ENCODE results near the gene NET1.
A peak's percentile ranks its signal among the peaks of the same experiment; 100 is the strongest.
"Not testable (repeated sequence)": the region's sequence is repeated elsewhere in the genome, so short reads cannot be mapped to it uniquely, and the experiment has no call there.

Gene NET1

DNA sequence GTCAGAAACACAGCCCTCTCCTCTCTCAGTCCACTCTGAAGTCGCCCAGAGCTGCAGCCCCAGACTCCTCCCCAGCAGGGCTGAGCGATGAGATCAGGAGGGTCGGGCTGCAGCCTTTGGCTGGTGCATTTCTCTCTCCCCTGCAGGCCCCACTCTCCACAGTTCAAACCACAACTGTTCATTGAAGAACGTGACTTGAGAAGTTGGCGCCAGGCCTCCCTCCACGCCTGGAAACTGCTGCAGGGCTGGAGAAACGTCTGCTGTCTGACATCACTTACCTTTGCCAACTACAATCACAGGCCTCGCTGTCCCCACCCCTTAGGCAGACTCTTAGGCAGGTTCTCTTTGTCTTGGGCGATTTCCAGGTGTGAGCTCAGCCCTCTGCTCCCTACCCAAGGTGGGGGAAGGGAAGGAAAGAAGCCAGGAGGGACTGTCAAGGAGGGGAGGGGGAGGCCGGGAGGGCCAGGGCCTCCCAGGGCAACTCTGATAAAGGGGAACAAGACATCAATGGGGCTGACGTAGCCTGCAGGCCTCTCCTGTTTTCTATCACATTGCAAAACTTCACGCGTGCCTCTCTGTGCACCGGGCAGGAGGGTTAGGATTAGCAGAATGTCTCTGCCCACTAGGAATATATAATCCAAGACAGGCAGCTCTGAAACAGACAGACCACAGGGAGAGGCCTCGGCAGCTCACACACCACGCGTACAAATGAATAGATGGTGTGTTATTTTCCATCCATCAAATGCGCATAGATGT is 54.3 kb downstream of the NET1 start:
- DNase-seq = no peak

DNA sequence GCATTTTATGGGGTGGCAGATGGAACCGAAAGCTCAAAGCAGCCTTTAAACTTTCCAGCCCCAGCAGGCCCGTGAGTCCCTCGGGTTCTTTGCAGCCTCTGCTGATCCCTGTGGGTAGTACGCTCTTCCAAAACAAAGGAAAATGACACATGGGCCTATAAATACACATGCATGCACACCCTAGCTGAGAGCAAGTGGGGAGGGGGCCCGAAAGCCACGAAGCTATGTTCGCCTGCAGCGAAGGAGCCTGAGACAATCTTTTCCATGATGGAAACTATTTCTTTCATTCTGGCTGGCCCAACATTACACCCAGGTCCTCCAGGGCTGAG is 54.8 kb downstream of the NET1 start:
- DNase-seq = no peak

DNA sequence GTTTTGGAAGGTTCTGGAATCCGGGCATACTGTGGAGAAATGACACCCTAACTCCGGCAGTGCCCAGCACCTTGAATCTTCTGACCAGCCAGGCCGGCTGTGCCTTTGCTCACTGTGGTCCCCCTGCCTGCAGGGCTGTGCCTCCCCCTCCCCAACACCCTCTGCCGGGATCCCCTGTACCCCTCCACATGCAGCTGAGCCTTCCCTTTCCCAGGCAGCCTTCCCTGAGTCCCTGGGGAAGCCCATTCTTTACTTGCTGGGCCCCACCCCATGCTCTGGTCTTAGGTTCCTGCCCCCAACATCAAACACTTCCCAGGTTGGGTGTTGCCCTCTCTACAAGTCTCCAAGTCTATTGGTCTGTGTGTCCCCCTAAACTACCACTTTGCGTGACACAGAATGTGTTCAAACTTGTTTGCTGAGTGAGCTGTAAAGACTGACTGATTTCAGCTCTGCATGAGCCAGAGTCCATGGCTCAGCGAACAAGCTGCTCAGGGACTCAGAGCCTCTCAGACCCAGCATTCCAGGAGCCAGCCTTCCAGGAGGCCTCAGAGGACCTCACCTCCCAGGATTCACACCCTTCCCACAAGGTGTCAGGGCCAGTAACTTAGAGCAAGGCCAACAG is 55.4 kb downstream of the NET1 start:
- no peak for DNase-seq

DNA sequence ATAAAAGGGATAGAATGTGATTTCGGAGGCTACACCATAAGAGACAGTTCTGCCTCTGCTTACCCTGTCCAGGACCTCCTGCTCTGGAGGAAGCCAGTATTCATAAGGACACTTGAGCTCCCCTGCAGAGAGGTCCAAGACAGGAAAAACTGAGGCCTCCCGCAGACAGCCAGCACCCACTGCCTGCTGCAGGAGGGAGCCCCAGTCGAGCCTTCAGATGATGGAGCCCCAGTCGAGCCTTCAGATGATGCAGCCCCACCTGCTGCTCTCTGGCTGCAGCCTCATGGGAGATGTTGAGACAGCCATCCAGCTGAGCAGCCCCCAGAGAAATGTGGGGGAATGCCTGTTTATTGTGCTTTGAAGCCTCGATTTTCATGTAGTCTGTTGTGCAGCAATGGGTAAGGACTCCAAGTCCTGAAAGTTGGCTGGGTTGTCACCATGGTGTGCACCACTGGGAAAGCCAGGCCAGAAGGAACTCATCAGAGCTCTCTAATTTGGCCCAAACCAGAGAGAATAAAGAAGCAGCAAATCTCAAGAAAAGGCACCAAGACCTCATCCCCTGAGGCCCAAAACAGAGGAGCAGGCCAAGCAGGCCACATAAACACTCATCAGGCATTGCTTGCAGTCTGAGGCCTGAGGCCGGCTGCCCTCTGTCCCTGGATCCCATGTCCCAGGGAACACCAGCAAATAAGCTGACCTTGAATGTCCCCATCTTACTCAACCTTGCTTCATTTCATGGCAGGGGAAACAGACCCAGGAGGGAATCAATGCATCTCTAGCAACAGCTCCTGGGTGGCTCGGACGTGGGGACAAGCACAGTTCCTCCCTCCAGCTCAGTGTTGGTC is 56.1 kb downstream of the NET1 start:
- no peak for DNase-seq

DNA sequence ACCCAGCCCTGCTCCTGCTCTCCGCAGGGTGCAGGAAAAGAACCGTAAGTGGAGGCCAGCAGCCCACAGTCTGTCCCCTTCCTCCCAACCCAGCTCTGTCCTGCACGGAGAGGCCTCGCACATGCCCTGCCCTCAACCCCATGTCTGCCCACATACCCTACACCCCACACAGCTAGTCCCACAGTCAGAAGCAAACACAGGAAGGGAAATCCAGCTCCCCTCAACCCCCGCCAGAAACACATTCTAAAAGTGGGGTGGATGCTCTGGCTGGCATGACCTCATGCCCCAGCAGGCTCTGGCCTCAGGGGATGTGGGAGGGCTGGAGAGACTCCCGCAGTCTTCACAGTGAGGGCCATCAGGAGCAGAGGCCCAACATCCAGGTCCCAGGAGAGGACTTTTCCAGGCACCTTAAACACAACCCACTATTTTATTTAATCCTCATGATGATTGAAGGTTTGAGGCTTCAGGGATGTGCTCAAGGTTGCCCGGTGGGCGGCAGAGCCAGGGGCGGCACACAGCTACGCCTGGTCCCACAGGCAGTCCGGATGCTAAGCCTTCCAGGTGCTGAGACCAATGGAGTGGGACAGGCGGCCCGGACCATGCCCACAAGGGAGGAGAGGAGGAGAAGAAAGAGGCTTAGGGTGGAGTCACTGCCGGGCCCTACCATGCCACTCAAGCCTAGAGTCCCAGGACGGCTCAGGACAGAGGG is 57.1 kb downstream of the NET1 start:
- no peak for DNase-seq

DNA sequence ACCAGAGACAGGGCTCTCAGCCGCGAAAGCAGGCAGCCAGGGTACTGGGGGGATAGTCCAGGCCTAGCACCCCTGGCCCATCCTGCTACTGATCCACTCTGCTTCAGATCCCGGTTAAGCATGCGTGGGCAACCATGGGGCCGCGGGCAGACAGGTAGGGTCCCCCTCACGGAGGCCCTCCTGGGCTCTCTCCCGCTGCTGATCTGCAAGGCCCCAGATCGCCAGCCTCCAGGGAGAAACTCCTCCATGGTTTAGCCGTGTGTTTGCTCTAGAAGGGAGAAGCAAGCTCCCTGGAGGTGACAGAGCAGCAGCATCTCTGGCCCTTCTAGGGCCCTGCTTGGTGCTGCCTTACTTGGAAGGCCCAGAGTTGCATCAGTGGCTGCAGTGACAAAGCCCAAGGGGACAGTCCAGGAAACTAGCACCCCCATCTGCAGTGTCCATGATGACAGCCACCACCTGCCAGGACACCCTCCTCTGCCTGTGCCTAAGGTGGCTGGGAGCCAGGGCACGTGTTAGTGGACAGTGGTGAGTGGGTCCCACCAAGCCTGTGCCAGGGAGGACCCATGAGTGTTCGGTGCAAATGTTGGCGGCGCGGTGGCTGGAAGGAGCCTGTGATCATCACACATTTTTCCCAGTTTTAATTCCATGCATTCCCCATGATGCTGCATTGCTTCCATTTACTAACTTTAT is 57.9 kb downstream of the NET1 start:
- DNase-seq = no peak

DNA sequence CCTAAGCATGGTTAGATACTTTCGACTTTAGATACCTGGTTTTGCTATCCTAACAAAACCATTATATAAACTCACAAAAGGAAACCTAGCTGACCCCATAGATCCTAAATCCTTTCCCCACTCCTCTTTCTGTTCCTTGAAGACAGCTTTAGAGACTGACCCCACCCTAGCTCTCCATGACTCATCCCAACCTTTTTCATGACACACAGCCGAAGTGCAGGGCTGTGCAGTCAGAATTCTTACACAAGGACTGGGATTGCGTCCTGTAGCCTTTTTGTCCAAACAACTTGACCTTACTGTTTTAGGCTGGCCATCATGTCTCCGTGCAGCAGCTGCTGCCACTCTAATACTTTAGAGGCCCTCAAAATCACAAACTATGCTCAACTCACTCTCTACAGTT is 62.3 kb downstream of the NET1 start:
- DNase-seq = not testable (repeated sequence)

DNA sequence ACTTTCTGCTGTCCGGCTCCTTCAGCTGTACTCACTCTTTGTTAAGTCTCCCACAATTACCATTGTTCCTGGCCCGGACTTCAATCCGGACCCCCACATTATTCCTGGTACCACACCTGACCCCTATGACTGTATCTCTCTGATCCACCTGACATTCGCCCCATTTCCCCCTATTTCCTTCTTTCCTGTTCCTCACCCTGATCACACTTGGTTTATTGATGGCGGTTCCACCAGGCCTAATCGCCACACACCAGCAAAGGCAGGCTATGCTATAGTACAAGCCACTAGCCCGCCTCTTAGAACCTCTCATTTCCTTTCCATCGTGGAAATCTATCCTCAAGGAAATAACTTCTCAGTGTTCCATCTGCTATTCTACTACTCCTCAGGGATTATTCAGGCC is 62.7 kb downstream of the NET1 start:
- not testable (repeated sequence) for DNase-seq

DNA sequence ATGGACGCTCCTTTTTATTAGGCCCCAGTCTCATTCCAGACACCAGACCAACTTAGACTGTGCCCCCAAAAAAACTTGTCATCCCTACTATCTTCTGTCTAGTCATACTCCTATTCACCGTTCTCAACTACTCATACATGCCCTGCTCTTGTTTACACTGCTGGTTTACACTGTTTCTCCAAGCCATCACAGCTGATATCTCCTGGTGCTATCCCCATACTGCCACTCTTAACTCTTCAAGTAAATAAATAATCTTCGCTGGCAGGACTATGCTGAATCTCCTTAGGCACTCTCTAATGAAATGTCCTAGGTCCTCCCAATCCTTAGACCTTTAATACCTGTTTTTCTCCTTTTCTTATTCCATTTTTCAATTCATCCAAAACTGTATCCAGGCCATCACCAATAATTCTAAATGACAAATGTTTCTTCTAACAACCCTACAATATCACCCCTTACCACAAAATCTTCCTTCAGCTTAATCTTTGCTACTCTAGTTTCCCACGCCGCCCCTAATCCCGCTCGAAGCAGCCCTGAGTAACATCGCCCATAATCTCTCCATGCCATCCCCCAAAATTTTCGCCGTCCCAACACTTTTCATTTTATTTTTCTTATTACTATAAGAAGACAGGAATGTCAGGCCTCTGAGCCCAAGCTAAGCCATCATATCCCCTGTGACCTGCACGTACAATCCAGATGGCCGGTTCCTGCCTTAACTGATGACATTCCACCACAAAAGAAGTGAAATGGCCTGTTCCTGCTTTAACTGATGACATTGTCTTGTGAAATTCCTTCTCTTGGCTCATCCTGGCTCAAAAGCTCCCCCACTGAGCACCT is 63.8 kb downstream of the NET1 start:
- DNase-seq = not testable (repeated sequence)

DNA sequence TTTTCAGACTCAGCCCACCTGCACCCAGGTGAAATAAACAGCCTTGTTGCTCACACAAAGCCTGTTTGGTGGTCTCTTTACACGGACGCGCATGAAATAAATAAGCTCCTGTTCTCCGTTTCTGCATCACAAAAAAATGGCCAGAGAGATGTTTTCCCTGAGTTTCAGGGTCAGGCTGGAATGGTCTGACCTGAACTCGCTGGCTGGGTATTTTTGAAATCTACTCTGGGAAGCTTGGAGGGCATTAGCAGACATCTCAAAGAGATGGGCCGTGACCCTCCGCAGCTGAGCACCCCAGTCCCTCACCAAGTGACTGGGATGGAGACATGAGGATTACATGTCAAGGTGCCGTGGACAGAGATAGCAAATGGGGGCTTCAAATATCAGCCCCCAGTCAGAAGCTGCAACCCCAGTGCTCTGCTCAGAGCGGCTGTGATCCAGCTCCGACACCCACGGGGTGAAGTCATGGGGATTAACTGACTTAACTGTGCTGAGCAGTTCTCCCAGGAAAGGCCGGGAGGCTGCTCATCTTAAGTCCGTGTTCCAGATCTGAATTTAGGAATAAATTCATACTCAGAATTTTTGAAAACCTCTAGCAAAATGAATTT is 64.7 kb downstream of the NET1 start:
- DNase-seq = no peak

DNA sequence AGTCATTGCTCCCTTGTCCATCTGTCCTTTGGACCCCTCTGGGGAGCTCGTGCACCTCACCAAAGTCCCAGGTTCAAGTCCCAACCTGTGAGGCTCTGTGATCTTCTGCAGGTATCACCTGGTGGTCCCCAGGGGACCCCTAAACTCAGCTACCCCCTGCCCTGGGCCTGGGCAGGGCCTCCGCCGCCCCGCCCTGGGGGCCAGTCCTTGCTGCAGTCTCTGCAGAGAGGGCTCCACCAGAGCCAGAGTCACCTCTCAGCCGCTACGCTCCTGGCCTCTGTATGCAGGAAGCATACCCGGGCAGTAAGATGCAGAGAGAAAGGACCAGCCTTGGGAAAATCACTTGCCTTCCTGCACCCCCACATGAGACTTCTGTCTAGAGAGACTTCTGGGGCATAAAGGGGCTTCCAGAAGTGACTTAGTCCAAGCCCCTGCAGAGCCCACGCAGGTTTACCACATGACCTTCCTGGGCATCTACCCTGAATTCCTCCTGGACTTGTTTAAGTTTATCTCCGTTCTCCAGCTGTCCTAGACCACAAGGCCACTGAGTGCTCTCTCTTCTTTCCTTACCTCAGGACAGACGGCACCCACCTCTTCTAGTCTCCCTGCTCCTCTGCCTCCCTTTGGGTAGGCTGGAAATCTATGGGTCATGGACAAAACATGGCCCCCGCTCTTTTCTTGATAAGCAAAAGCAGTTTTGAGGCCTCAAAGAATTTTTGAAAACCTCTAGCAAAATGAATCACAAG is 65.8 kb downstream of the NET1 start:
- DNase-seq = peak; percentile 78

DNA sequence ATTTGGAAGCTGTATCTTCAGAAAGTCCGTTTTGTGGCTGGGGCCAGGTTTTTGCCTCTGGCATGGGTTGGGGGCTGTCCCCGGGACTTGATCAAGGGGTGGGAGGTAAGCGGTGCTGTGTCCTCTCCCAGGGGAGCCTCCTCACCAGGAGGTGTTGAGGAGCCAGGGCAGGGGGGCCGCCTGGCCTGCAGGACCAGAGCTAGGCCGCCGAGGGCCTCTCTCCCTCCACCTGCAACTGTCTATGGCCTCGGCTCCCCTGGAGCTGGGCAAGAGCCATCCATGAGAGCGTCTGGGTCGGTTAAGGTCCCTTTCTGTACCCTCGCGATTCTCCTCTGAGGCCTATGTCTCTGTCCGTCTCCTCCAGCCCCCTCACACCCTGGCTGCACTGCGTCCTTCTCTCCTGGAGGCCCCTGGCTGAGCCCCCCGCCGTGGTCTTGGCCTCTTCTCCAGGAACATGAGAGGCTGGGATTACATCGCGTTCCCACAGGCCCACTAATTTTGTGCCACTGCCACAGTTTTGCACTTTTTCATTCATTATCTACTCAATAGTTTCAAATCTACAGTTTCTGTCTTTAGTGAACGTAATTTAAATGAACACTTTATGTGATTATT is 66.4 kb downstream of the NET1 start:
- no peak for DNase-seq

DNA sequence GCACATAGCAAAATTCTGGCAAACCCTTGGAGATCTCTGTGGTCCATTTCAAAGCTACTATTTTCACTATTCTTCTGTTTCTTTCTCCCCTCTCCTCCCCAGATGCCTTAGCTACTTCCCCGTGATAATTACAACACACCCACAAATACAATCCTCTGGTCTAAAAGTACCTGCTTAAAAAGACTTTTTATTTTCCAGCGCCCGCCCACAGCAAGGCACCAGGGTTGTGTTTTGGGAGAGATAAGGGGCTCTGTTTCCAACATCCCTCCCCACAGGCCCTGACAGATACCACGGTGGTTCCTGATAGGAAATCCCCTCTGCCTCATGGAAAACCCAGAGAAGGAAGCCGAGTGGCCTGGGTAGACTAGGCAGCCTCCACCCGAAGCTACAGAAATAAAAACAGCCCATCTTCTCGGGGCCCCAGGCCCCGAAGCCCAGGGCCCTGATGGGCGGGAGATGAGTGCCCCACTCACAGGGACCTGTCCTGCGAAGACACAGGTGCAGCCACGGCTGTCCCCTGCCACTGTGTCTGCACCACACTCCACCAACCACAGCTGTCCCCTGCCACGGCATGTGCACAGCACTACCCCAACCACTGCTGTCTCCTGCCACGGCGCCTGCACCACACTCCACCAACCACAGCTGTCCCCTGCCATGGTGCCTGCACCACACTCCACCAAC is 67.3 kb downstream of the NET1 start:
- DNase-seq = peak; percentile 96

DNA sequence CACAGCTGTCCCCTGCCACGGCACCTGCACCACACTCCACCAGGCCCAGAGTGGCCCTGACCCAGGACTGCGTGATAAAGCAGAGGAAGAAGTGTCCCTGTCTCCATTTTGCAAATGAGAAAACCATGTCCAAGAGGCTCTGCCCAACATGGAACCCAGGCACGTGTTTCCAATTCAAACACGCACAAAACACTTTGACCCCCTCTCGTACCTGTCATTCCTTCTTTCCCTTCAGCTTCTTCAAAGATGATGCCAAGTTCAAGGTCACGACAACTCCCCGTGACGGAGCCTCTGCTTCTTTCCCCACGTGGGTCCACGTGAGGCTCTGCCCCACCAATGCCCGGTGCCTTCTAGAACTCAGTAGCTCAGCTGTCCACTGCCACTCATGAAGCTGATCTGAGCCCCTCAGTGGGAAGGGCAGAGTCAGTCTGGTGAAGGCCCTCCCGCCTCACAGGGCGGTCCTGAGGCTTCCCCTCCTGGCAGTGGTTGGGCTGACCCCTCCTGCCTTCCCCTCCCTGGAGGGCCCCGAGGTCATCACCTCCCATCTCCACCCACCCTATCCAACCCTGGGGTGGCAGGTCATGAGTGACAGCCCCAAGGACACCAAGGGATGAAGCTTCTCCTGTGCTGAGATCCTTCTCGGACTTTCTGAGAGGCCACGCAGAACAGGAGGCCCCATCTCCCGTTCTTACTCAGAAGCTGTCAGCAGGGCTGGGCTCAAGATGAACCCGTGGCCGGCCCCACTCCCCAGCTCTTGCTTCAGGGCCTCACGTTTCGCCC is 68.0 kb downstream of the NET1 start:
- DNase-seq = no peak

DNA sequence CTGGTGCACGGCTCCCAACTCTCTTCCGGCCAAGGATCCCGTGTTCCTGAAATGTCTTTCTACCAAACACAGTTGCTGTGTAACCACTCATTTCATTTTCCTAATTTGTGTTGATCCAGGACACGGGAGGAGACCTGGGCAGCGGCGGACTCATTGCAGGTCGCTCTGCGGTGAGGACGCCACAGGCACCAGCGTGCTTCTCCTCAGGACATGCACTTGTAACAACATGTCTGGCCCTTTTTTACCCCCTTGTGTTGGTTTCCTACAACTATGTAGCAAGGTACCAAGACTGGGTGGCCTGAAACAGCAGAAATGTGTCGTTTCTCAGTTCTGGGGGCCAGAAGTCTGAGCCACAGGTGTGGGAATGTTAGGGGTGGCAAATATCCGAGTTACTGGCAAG is 68.8 kb downstream of the NET1 start:
- no peak for DNase-seq

DNA sequence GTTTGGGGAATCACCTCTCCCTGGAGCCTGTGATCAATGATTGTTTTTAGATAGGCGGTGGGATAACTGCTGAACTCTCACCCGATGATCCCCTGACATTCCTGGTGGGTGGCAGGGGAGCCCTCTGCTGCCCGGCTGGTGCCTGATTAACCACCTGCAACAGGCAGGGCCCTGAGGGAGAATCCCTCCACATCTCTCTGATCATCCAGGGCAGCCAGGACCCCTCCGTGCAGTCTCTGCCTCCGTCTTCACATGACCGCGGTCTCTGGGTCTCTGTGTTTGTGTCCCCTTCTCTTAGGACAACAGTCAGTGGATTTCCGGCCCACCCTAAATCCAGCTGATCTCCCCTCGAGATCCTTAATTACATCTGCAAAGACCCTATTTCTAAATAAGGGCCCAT is 69.7 kb downstream of the NET1 start:
- no peak for DNase-seq

DNA sequence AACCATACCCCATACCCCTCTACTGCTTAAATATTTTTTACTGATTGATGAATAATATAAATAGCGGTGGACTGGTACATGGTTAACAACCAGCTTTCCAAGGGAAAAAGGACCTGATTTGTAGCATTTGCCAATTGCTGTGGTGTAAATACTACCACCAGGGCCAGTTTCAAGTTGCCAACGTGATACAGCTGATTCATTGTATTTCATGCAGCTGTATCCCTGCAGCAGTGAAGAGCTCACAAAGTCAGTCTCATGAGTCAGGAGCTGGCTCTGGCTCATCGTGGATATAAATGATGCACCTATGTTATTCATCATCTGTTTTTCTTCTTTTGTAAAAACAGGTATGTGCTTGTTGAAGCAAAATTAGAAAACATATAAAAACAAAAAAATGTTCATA is 71.8 kb downstream of the NET1 start:
- no peak for DNase-seq

DNA sequence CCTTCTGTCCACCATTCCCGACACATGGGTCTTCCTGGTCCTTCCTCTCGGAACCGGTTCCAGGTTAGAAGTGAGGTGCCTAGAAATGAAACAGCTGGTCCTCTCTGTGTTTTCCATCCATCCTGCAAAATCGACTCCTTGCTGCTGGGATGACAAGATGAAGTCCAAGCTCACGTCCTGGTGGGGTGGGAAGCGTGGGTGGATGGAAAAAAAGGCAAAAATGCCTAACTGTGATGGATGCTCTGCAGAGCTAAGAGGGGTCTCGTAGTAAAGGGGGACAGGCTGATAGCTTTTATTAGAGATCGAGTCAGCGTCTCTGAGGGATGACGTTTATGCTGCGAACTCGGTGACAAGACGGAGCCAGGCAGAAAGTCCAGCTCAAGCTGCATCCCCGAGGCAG is 72.9 kb downstream of the NET1 start:
- no peak for DNase-seq
